GM19043 (cell line): ENCODE results near the gene RNF220.
A peak's percentile ranks its signal among the peaks of the same experiment; 100 is the strongest.

Source experiments
- ATAC-seq: cut with Tn5 transposase; IDR thresholded peaks from one replicate; pipeline ENCODE4 v1.9.1; 2021; ENCODE audit warnings: low read depth; ENCODE audit not compliant: unreplicated experiment

Gene RNF220

GRCh38 chr1:44672961-44673674 is 268.1 kb downstream of the RNF220 start:
- no peak for ATAC-seq

DNA sequence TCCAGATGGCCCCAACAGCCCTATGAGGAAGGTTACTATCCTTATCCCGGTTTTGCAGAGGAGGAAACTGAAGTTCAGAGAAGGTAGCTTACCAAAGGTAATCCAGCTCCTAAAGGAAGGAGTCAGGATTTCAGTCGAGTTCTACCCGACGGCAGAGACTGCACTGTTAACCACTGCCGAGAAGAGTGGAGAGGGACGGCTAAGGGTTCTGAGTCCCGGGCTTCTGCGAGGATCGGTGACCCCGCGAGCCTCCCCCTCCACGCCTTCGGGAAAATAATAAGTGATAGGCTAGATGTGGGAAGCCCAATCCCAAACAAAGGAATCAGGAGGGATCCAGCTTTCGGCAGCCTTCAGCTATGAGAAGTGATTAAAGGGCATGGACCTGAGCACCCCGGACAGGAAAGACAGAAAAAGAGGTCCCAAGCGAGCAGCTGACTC is 268.6 kb downstream of the RNF220 start:
- peak; percentile 2 for ATAC-seq

DNA sequence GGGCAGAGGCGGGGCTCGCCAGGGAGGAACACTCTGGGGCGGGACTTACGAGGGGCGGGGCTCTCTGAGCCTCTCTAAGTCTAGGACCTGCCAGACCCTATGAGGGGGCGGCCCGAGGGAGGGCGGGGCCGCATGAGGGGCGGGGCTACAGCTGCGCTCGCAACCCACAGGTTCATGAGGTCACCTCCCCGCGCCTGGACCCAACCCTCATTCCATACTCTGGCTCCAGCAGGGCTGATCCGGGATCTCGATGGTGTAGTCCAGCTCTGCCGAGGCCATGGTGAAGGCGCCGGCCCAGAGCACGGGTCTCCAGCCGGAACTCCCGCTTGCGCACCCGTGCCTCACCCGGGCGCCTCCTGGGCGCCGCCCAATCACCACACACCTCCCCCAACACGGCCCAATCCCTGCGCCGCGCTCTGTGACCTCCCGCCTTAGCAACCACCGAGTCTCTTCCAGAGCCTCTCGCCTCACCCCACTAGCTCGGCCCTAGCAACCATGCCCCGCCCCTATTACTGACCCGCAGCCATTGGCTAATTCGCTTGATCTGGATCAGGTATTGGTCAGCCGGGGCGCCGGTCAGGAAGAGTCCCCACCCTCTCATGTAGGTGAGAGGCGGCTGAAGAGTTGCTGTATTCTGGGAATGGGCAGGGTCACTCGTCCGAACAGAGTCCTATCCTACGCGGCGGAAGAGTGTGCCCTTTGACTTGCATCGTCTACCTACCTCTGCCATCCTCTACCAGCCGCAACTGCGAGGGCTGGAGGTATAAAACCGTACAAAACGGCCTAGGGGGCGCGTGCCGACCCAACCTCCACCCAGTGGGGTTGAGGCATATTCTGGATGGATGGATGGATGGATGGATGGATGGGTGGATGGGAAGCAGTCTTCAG is 269.3 kb downstream of the RNF220 start, which contains the start of the genes ARMH1 and TMEM53:
TSS of gene ARMH1 (plus strand) at position 602 of the 888 bp plus-strand sequence. CDS start 14,984 bp downstream, outside the sequence.
TSS of gene TMEM53 (minus strand) at position 369 of the 888 bp plus-strand sequence. CDS start at position 279, 90 bp downstream.
- peak; percentile 83 for ATAC-seq

DNA sequence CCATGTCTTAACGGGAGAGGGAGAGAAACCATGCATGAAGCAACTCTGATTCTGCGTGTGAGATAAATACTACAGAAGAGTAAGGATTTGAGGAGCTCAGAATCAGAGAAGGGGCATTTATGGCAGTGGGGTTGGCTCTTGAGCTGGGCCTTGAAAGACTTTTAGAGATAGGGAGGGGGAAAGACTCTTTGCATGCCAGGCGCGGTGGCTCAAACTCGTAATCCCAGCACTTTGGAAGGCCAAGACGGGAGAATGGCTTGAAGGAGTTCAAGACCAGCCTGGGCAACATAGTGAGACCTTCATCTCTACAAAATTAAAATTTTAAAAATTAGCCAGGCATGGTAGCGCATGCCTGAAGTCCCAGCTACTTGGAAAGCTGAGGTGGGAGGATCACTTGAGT is 270.1 kb downstream of the RNF220 start:
- no peak for ATAC-seq

- no peak for ATAC-seq
Measured at GRCh38 chr1:44676484-44677200, 271.6 kb downstream of the RNF220 start.

DNA sequence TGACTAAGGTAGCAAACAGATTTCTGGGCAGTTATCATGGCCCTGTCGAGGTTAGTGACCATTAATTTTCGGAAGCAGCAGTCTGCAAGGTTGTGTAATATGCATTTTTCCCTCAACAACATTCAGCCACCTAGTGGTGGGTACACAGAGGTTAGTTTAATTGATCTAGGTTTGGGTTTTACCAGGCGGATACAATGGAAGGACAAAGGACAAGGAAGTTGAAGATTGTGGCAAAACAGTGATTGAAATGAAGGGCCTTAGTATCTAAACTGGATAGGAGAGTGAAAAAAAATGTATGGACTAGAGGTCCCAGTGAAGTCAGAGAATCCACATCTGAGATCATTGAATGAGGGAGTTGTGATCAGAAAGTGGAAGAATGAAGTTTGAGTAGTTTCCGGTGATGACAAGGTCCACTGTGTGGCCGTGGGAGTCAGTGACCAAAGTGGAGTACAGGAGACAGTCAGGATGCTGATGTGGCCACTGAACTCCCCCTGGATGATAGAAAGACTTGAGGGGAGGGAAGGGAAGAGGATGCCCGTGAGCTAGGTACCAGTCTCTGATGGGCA is 272.2 kb downstream of the RNF220 start:
- ATAC-seq = no peak

DNA sequence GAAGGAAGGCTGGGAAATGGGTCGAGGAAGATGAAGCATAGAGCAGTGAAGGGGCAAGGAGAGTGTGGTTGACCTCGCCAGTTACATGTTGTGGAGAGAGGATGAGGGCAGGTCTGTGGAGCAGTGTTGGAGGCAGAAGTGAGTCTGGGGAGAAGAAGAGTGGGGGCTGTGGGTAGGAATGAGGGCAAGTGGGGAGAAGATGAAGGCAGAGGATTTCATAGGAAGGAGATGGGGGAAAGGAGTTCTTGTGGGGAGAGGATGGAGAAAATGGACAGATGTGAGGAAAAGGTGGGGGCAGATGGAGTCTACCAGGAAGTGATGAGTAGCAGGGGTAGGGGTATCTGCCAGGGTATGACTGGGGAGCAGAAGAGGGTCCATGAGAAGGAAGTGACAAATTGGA is 273.1 kb downstream of the RNF220 start:
- no peak for ATAC-seq

DNA sequence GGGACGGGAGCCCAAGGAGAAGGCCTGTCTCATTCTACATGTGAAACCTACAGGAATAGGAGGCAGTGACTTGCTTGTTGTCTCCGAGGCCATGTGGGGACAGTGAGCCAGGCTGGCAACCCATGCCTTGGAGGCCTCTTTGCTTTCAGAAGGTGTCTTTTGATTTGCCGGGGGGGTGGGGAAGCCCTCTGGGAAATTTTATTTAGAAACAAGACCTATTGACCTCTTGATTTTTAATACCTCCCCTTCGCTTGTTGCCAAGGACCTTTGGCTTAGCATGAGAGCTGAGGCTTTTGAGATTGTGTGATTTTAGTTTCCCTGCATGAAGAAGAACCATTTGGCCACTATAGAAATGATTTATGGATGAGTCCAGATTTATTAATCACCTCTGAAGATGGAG is 273.6 kb downstream of the RNF220 start:
- no peak for ATAC-seq

- ATAC-seq = no peak
Measured at GRCh38 chr1:44679468-44679867, 274.4 kb downstream of the RNF220 start.

DNA sequence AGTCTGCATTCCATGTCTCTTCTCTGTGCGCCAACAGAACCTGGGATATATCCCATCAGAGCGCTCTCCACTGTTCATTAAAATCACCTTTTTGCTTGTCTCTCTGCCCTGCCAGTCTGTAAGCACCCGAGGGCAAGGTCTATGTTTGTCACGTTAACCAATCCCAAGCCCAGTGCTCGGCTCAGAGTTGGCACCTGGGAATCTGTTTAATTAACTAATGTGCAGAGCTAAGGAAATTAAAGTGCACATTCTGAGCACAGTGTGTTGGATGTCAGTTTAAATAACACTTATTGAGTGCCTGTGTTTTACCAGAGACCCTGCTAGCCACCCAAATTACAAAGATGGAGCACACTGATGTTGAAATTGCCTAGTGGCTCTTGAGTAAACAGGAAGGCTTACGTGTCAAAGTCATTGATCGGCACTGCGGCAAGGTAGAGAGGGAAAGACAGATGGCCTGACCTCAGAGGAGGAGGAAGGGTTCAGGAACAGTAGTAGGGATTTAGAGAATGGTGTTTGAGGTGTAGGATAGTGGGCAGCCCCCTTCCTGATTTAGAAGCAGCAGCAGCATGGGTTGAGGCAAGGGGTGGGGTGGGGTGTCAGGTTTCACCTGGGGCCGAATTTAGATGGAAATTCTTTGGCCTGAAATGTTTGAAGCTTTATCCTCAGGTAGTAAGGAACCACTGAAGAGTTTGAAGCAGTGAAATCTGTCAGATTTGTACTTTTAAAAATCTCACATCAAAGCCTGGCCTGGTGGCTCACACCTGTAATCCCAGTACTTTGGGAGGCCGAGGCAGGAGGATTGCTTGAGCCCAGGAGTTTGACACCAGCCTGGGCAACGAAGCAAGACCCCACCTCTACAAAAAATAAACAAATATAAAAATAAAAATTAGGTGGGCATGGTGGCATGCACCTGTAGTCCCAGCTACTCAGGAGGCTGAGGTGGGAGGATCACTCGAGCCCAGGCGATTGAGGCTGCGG is 277.1 kb downstream of the RNF220 start:
- ATAC-seq = no peak

DNA sequence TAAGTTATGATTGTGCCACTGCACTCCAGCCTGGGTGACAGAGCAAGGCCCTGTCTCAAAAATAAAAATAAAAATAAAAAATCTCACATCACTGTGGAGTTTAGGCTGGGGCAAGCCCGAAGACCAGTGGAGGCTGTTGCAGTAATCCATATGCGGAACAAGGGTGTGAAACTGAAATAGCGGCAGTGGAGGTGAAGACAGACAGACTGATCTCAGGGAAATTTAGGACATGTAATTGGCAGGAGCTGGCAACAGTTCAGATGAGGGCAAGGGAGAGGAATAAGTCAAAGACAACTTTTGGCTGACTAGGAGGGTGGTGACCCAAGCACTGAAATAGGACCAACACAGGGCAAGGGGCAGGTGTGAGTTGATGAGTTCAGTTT is 277.8 kb downstream of the RNF220 start:
- ATAC-seq = no peak

DNA sequence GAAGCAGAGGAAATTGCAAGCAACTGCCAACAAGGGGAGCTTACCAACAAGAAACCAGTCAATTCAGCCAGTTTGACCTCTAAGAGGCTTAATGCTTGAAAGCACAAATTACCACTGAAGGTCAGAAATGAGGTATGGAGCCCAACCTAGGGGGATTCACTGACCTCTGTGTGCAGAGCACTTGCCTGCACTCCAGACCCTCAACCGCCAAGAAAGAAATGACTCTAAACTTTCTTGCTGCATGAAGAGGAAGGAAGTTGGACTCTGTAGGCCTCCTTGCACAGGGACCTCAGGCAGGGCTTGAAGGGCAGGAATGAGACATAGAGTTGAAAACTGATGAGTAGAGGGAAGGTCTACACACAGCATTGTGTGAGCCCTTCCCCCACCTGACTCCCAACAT is 279.5 kb downstream of the RNF220 start:
- peak; percentile 81 for ATAC-seq

DNA sequence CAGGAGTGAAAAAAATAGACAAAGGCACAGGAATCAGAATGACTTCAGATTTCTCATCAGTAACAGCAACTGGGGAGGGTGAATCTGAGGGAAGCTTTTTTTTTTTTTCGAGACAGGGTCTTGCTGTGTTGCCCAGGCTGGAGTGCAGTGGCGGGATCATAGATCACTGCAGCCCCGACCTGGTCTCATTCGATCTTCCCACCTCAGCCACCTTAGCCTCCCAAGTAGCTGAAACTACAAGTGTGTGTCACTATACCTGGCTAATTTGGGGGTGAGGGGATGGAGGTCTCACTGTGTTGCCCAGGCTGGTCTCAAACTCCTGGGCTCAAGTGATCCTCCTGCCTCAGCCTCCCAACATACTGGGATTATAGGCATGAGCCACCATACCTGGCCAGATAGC is 280.2 kb downstream of the RNF220 start:
- no peak for ATAC-seq

GRCh38 chr1:44685881-44686280 is 280.8 kb downstream of the RNF220 start:
- ATAC-seq = no peak

DNA sequence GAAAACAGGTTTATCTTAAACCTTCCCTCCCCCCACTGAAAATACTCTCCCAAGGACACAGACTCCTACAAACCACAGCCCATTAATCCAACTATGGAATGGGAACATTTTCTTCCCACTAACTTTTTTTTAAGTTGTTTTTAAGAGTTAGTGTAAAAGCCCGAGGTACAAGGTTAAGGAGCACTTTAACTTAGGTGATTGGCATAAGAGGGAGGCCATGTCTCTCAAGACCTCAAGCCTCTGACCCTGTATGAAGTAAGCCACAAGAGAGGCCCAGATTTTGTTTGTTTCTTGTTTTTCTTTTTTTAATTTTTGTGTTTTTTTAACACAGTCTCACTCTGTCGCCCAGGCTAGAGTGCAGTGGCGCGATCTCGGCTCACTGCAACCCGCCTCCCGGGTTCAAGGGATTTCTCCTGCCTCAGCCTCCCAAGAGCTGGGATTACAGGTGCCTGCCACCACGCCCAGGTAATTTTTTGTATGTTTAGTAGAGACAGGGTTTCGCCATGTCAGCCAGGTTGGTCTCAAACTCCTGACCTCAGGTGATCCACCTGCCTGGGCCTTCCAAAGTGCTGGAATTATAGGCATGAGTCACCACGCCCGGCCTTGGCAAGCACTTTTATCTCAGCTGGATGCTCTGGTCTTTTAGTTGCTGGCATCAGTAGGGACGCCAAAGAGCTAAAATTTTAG is 283.8 kb downstream of the RNF220 start:
- no peak for ATAC-seq

DNA sequence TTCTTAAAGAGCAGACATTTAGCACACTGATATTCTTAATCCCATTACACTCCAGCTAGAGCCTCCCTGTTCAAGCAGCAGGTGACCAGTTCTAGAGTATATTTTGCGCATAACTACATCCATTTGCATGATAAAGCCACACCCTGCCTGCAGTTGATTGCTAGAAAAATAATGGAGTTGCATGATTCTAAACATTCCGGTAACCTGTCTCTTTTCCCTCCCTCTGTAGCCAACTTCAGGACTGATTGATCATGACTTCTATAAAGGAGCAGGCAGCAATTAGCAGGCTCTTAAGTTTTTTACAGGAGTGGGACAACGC is 284.4 kb downstream of the RNF220 start:
- no peak for ATAC-seq

DNA sequence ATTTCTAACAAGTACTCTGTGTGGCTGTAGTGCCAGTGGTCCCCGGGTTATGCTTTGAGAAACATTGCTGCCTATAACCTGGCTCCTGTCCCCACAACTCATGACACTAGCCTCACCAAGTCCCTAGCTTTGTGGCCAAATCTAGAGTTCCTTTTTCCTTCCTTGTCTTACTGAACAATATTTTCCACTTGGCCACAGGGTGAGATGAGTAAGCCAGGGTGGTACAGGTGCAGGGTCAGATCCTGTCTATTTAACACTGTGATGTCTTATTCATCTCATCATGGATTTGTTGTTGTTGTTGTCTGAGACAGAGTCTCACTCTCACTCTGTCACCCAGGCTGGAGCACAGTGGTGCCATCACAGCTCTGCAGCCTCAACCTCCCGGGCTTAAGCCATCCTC is 288.1 kb downstream of the RNF220 start:
- ATAC-seq = no peak

GRCh38 chr1:44693900-44694299 is 288.8 kb downstream of the RNF220 start:
- ATAC-seq = no peak

DNA sequence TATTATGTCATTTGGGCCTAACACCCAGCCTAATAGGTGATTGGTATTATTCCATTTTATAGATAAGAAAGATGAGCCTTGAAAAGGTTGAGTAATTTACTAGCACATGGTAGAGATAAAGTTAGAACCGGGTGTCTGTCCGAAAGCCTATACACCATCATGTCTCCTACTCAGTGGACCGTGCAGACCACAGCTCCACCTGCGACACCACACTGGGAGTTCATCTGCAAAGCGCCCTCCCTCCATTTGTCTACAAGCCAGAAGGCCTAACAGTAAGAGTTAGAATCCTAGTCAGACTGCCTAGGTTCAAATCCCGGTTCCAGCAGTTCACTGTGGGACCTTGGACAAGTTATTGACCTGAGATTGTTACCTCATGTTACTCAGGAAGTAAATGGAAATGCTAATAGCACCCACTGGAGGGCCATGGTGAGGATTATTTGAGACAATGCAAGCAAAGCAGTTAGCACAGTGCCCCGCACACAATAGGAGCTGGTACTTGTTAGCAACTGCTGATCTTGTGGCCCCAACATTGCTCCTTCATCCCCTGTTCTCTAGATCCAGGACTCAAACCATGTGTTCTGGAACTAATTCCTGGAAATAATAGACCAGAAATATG is 289.9 kb downstream of the RNF220 start:
- peak; percentile 66 for ATAC-seq
